ENCODE data around the gene SNRNP40. TPM values are rescaled to one million over a fixed set of nuclear protein-coding genes. Genes with fewer than 3 reads are reported as not detected.
A peak's percentile ranks its signal among the peaks of the same experiment; 100 is the strongest.

SNRNP40 gene
- total and polyA plus RNA-seq, 2 donors (not counting 3 experiments of a cell fraction or from before 2014, with no cell fraction given) = 66.3 to 78.1 TPM

- Histone ChIP-seq H3K9me1 (replicated peaks; ENCODE audit: control insufficient read depth, extremely low read depth, insufficient read depth, low read length) (no peaks in the 10 kb centered on the region), H3K9me3 (replicated peaks; ENCODE audit: control insufficient read depth, insufficient read depth, low read length) (no peaks in the 10 kb centered on the region), H3K79me2 (ENCODE audit: control insufficient read depth, insufficient read depth, low read length) (peaks cover 58% of the 10 kb centered on the region), H3K27me3 (ENCODE audit: control insufficient read depth in 2 of 2, insufficient read depth in 2 of 2, low read length in 2 of 2) (no peaks in the 10 kb centered on the region), H3K36me3 (ENCODE audit: control insufficient read depth in 2 of 2, extremely low read depth in 1 of 2, insufficient read depth in 2 of 2, low read length in 2 of 2) (peaks cover 6 to 14% of the 10 kb centered on the region in 2 experiments), H4K20me1 (replicated peaks; ENCODE audit: control insufficient read depth, extremely low read depth, insufficient read depth, low read length) (no peaks in the 10 kb centered on the region), H3K4me1 (ENCODE audit: control insufficient read depth, extremely low read depth, insufficient read depth, low read length) (peaks cover 20% of the 10 kb centered on the region), H2AFZ (ENCODE audit: low read depth, low read length) (peak overlapping the region; percentile 88), H3K4me3 (replicated peaks in 1 of 3; ENCODE audit: insufficient read depth in 1 of 3, low read depth in 1 of 3, low read length in 3 of 3) (peak overlapping the region; percentile 98 to 100 (median 98)), H3K27ac (ENCODE audit: insufficient read depth, low read depth, low read length) (peak overlapping the region; percentile 81), H3K9ac (replicated peaks; ENCODE audit: extremely low read depth, insufficient read depth, low read length) (peak overlapping the region; percentile 97), H3K4me2 (ENCODE audit: insufficient read depth, low read length) (peak overlapping the region; percentile 97)
- ChIA-PET CTCF (interaction anchor here (0.6 to 2.4 kb wide), 8 partner anchors 10 to 126 kb away, joined by 3 to 8 read pairs (median 4); no protein-coding TSS in a partner anchor), POLR2A (interaction anchor here (0.7 to 1.2 kb wide), 5 partner anchors 9 to 123 kb away, joined by 3 to 5 read pairs (median 4); no protein-coding TSS in a partner anchor)
- dilution Hi-C loops (cut with MboI; ENCODE audit: extremely low pct_ligation_motif_present, low sequenced_read_pairs) = no loop called here
- BruUV-seq (replicated peaks) = TSS peak; percentile 61
- FAIRE-seq (peak; percentile 38), DNase-seq (ENCODE audit: low read depth, low spot score) (no peak)
- TF ChIP-seq POLR2A (IDR thresholded peaks at IDR 0.05; ENCODE audit: low read depth, low read length) = no peak
- no peak for TF ChIP-seq MYC (IDR thresholded peaks at IDR 0.05; ENCODE audit: low read depth, low read length)
- no peak for TF ChIP-seq POLR2AphosphoS5 (IDR thresholded peaks at IDR 0.05; ENCODE audit: insufficient read depth, low read depth, low read length)
- TF ChIP-seq FOS (IDR thresholded peaks at IDR 0.05; ENCODE audit: borderline replicate concordance, insufficient read depth, low read length) = no peak
- no peak for TF ChIP-seq GATA2 (IDR thresholded peaks at IDR 0.05; ENCODE audit: insufficient read depth, insufficient read length, low read depth, low read length)
- no peak for TF ChIP-seq MAX (IDR thresholded peaks at IDR 0.05; ENCODE audit: insufficient read depth, insufficient read length)
- no peak for TF ChIP-seq CTCF (IDR thresholded peaks at IDR 0.05; ENCODE audit: extremely low read depth in 1 of 2, insufficient read depth in 1 of 2, low read depth in 1 of 2, low read length in 2 of 2)
- TF ChIP-seq EZH2 (IDR thresholded peaks at IDR 0.05; ENCODE audit: borderline replicate concordance, low read depth, low read length, severe bottlenecking) = no peak
- TF ChIP-seq JUN (IDR thresholded peaks at IDR 0.05; ENCODE audit: borderline replicate concordance, insufficient read depth, insufficient read length, low read depth) = no peak
- intact Hi-C loops (cut with micrococcal nuclease) = loop anchor here (1.0 to 2.0 kb wide), 4 partner anchors 10 to 253 kb away; partner anchors contain the start of gene PUM1
Observed at GRCh38 chr1:31295874-31296485, 608 bp downstream of the SNRNP40 start.
